Lower lobe of right lung (tissue), 2 donors: ENCODE measurements around the gene EIF4G1. TPM values are rescaled to one million over a fixed set of nuclear protein-coding genes. Genes with fewer than 3 reads are reported as not detected.

ENCODE experiments used
- ATAC-seq, 2 donors: fragments of 200-7000 bp; cut with Tn5 transposase; one replicate each; pipeline ENCODE4 v1.9.1; 2020 to 2022; ENCODE audit warnings: mild to moderate bottlenecking in 2 of 2, moderate library complexity in 2 of 2
- DNase-seq: peaks from one replicate; pipeline ENCODE4 v3.0.0-alpha.2; 2020
- H3K27ac ChIP-seq: fragments of 200-600 bp; one replicate; pipeline ENCODE4 v1.8.0; 2022
- H3K27me3 ChIP-seq: fragments of 200-600 bp; one replicate; pipeline ENCODE4 v1.8.0; 2022; ENCODE audit warnings: low read depth
- H3K36me3 ChIP-seq: fragments of 200-600 bp; one replicate; pipeline ENCODE4 v1.8.0; 2022; ENCODE audit warnings: mild to moderate bottlenecking
- H3K4me1 ChIP-seq: fragments of 200-600 bp; one replicate; pipeline ENCODE4 v1.8.0; 2022
- H3K4me3 ChIP-seq: fragments of 200-600 bp; one replicate; pipeline ENCODE4 v1.8.0; 2022; ENCODE audit warnings: mild to moderate bottlenecking
- H3K9me3 ChIP-seq: fragments of 200-600 bp; one replicate; pipeline ENCODE4 v1.8.0; 2022
- intact Hi-C: fragments of 100-400 bp; cut with DNase I; formaldehyde crosslinking; loops from one replicate; pipeline ENCODE4 v1.11.0; 2022
- total RNA-seq: library from RNA; stranded (reverse); fragmentation: NEBNext Ultra II Directional; extraction: Animal tissue kit (Norgen Biotek cat#: 25700); gene quantifications from one replicate; pipeline ENCODE4 v1.2.1, GENCODE V29; 2021
- TF ChIP-seq, protein P1 (sequence below): fragments of 200-600 bp; IDR thresholded peaks from one replicate; pipeline ENCODE4 v1.8.0; 2022; ENCODE audit warnings: antibody characterized with exemption, mild to moderate bottlenecking
- donor health status: DM: no; HTN: yes; CAD: no; lungs with severe emphysema.

Gene EIF4G1
- total RNA-seq, 1 donor from 2014 or later, result 271 TPM

DNA sequence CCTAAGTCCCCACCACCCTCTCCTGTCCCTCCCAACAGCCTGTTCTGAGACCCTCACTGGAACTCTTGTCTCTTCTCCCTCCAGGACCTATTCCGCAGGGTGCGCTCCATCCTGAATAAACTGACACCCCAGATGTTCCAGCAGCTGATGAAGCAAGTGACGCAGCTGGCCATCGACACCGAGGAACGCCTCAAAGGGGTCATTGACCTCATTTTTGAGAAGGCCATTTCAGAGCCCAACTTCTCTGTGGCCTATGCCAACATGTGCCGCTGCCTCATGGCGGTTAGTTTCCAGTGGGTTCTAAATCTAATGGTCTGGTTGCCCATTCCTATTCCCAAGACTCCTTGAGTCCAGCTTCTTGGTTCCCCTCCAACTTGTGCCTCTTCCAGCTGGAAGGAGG lies 9.3 kb downstream of the EIF4G1 start:
- no peaks in the 10 kb centered on the region for H3K27me3 ChIP-seq
- TF ChIP-seq, protein P1, sequence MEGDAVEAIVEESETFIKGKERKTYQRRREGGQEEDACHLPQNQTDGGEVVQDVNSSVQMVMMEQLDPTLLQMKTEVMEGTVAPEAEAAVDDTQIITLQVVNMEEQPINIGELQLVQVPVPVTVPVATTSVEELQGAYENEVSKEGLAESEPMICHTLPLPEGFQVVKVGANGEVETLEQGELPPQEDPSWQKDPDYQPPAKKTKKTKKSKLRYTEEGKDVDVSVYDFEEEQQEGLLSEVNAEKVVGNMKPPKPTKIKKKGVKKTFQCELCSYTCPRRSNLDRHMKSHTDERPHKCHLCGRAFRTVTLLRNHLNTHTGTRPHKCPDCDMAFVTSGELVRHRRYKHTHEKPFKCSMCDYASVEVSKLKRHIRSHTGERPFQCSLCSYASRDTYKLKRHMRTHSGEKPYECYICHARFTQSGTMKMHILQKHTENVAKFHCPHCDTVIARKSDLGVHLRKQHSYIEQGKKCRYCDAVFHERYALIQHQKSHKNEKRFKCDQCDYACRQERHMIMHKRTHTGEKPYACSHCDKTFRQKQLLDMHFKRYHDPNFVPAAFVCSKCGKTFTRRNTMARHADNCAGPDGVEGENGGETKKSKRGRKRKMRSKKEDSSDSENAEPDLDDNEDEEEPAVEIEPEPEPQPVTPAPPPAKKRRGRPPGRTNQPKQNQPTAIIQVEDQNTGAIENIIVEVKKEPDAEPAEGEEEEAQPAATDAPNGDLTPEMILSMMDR, result no peak
- DNase-seq (no peak), ATAC-seq (no peak)
- no peak overlapping the region for H3K27ac ChIP-seq
- intact Hi-C loops, result no loop called here
- no peaks in the 10 kb centered on the region for H3K9me3 ChIP-seq
- H3K36me3 ChIP-seq, result peaks cover 85% of the 10 kb centered on the region
- peaks cover 36% of the 10 kb centered on the region for H3K4me1 ChIP-seq
- H3K4me3 ChIP-seq, result no peak overlapping the region

DNA sequence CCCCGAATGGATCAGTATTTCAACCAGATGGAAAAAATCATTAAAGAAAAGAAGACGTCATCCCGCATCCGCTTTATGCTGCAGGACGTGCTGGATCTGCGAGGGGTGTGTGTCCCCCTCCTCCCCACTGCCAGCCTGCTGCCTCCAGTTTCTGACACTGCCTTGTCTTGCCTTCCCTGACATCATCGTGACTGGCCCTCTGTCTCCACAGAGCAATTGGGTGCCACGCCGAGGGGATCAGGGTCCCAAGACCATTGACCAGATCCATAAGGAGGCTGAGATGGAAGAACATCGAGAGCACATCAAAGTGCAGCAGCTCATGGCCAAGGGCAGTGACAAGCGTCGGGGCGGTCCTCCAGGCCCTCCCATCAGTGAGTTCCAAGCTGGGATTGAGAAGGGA lies 10.9 kb downstream of the EIF4G1 start:
- Histone ChIP-seq H3K9me3 (no peaks in the 10 kb centered on the region), H3K4me1 (peaks cover 23% of the 10 kb centered on the region), H3K4me3 (no peak overlapping the region), H3K27ac (no peak overlapping the region), H3K27me3 (no peaks in the 10 kb centered on the region), H3K36me3 (peaks cover 100% of the 10 kb centered on the region)
- TF ChIP-seq, protein P1, result no peak
- no peak for ATAC-seq
- DNase-seq, result no peak
- intact Hi-C loops, result no loop called here

DNA sequence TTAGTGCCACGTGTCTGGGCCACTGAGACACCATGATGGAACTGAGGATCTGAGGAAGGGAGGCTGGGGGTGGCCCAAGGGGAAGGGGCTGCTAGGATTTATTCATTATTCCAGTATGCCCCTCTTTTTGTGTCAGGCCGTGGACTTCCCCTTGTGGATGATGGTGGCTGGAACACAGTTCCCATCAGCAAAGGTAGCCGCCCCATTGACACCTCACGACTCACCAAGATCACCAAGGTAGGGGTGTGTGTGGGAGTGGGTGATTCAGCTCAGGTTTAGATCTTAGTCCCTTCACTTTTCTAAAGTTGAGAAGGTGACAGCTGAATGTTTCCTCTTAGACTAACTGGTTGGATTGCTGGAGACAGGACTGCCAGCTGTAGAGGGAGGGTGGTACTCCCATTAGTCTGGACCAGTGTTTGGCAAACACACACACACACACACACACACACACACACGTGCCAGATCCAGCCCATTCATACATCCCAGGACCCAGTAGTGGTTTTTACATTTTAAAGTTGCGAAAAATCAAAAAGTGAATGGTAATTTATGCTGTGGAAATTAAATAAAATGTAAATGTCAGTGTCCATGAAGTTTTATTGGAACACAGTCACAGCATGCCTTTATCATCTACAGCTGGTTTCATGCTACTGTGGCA lies 11.4 kb downstream of the EIF4G1 start:
- TF ChIP-seq, protein P1, result no peak
- Histone ChIP-seq H3K36me3 (peaks cover 100% of the 10 kb centered on the region), H3K4me1 (peaks cover 17% of the 10 kb centered on the region), H3K9me3 (no peaks in the 10 kb centered on the region), H3K27me3 (no peaks in the 10 kb centered on the region), H3K4me3 (no peak overlapping the region), H3K27ac (no peak overlapping the region)
- ATAC-seq (no peak), DNase-seq (no peak)
- intact Hi-C loops, result no loop called here

DNA sequence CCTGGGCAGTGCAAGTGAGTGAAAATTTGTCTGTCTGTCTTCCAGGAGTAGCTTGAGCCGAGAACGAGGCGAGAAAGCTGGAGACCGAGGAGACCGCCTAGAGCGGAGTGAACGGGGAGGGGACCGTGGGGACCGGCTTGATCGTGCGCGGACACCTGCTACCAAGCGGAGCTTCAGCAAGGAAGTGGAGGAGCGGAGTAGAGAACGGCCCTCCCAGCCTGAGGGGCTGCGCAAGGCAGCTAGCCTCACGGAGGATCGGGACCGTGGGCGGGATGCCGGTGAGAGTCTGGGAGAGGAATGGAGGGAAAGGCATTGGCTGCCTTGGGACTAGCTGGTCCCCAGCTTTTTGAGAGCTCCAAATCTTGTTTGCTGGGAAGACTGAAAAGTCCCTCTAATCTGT lies 12.8 kb downstream of the EIF4G1 start:
- H3K27me3 ChIP-seq, result no peaks in the 10 kb centered on the region
- H3K9me3 ChIP-seq, result no peaks in the 10 kb centered on the region
- TF ChIP-seq, protein P1, result no peak
- ATAC-seq (no peak), DNase-seq (no peak)
- peaks cover 4% of the 10 kb centered on the region for H3K4me1 ChIP-seq
- peaks cover 100% of the 10 kb centered on the region for H3K36me3 ChIP-seq
- no peak overlapping the region for H3K4me3 ChIP-seq
- intact Hi-C loops, result no loop called here
- no peak overlapping the region for H3K27ac ChIP-seq

DNA sequence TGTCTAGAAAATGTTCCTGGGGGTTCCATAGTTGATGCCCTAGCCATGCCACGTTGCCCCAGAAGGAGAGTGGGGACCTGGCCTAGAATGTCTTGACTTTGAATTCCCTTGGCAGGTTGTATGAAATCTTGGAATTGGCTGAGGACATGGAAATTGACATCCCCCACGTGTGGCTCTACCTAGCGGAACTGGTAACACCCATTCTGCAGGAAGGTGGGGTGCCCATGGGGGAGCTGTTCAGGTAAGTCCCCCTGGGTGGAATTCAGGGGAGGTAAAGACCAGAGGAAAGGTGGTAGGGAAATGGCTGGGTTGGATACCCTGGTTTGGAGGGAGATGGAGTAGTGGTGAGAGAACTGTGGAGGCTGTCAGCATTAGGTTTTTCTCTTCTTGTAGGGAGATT lies 14.1 kb downstream of the EIF4G1 start:
- intact Hi-C loops, result no loop called here
- H3K36me3 ChIP-seq, result peaks cover 100% of the 10 kb centered on the region
- H3K27ac ChIP-seq, result no peak overlapping the region
- H3K27me3 ChIP-seq, result no peaks in the 10 kb centered on the region
- TF ChIP-seq, protein P1, result no peak
- H3K4me3 ChIP-seq, result no peak overlapping the region
- DNase-seq (no peak), ATAC-seq (no peak)
- no peaks in the 10 kb centered on the region for H3K4me1 ChIP-seq
- no peaks in the 10 kb centered on the region for H3K9me3 ChIP-seq
